Measurements from ENCODE around the gene SMIM44.

Gene SMIM44

GRCh38 chr19:3504735-3505134 is 21.5 kb upstream of the SMIM44 start:
- Histone ChIP-seq H3K4me3 (no peak overlapping the region), H3K27ac (peak overlapping the region in 8 of 21 experiments; percentile 80 to 98 (median 96))

- H3K27ac ChIP-seq: no peak overlapping the region
These were observed 19.9 kb upstream of the SMIM44 start for GRCh38 chr19:3503036-3503572.

GRCh38 chr19:3501780-3502179 is 18.5 kb upstream of the SMIM44 start:
- no peak overlapping the region for H3K27ac ChIP-seq
- no peak overlapping the region for H3K4me3 ChIP-seq

More at GRCh38 chr19:3503036-3503572, 19.9 kb upstream of the SMIM44 start:
- H3K4me3 ChIP-seq: no peak overlapping the region

- H3K27ac ChIP-seq: peak within 1 kb of the TSS; percentile 88 to 100 (median 98)
- peak within 1 kb of the TSS; percentile 77 to 99 (median 89) for H3K4me3 ChIP-seq
These were observed 17.3 kb upstream of the SMIM44 start, which contains the start of gene DOHH for GRCh38 chr19:3500429-3501101. Gene DOHH, minus strand, starts transcription at chr19:3500674. Its CDS starts 3,860 bp downstream, at chr19:3496814.

- peak overlapping the region; percentile 88 to 100 (median 98) for H3K27ac ChIP-seq
These were observed 16.6 kb upstream of the SMIM44 start for GRCh38 chr19:3499738-3500428.

GRCh38 chr19:3497757-3498520 is 14.7 kb upstream of the SMIM44 start:
- H3K4me3 ChIP-seq: no peak overlapping the region

More at GRCh38 chr19:3499738-3500428, 16.6 kb upstream of the SMIM44 start:
- peak overlapping the region; percentile 77 to 99 (median 89) for H3K4me3 ChIP-seq

GRCh38 chr19:3496392-3497273 is 13.4 kb upstream of the SMIM44 start:
- Histone ChIP-seq H3K4me3 (no peak overlapping the region), H3K27ac (no peak overlapping the region)

More at GRCh38 chr19:3497757-3498520, 14.7 kb upstream of the SMIM44 start:
- no peak overlapping the region for H3K27ac ChIP-seq

GRCh38 chr19:3494559-3494958 is 11.3 kb upstream of the SMIM44 start:
- no peak overlapping the region for H3K4me3 ChIP-seq
- no peak overlapping the region for H3K27ac ChIP-seq

GRCh38 chr19:3494051-3494450 is 10.8 kb upstream of the SMIM44 start:
- Histone ChIP-seq H3K27ac (no peak overlapping the region), H3K4me3 (no peak overlapping the region)

GRCh38 chr19:3493651-3494050 is 10.4 kb upstream of the SMIM44 start:
- no peak overlapping the region for H3K4me3 ChIP-seq
- H3K27ac ChIP-seq: no peak overlapping the region

- Histone ChIP-seq H3K4me3 (no peak overlapping the region), H3K27ac (no peak overlapping the region)
These were observed 9.7 kb upstream of the SMIM44 start for GRCh38 chr19:3492919-3493318.

GRCh38 chr19:3492131-3492839 is 9.0 kb upstream of the SMIM44 start:
- Histone ChIP-seq H3K4me3 (no peak overlapping the region), H3K27ac (no peak overlapping the region)

- Histone ChIP-seq H3K27ac (no peak overlapping the region), H3K4me3 (no peak overlapping the region)
These were observed 8.3 kb upstream of the SMIM44 start for GRCh38 chr19:3491396-3492119.

- H3K4me3 ChIP-seq: no peak overlapping the region
These were observed 575 bp downstream of the SMIM44 start for GRCh38 chr19:3482507-3483225.

GRCh38 chr19:3481241-3482090 is 1.8 kb downstream of the SMIM44 start:
- H3K27ac ChIP-seq: no peak overlapping the region
- H3K4me3 ChIP-seq: no peak overlapping the region

More at GRCh38 chr19:3482507-3483225, 575 bp downstream of the SMIM44 start:
- H3K27ac ChIP-seq: no peak overlapping the region

- H3K27ac ChIP-seq: no peak within 1 kb of the TSS
- no peak within 1 kb of the TSS for H3K4me3 ChIP-seq
These were observed 2.7 kb downstream of the SMIM44 start, which contains the start of gene SMIM24 for GRCh38 chr19:3480383-3481091. Gene SMIM24, minus strand, starts transcription at chr19:3480525. Its CDS starts 62 bp downstream, at chr19:3480463.
